B cell (primary cell): ENCODE results near the gene PSD4. TPM values are rescaled to one million over a fixed set of nuclear protein-coding genes. Genes with fewer than 3 reads are reported as not detected.

Source experiments
- ATAC-seq: fragments of 200-7000 bp; cut with Tn5 transposase; one replicate; pipeline ENCODE4 v1.10.0; 2021; ENCODE audit warnings: low read depth, mild to moderate bottlenecking, moderate number of reproducible peaks, moderate library complexity
- CTCF ChIA-PET: fragments of 350-600 bp; sonication (Branson Sonifier 250); formaldehyde crosslinking; loops from one replicate; lab custom pipeline; 2021; ENCODE audit warnings: antibody characterized with exemption, inconsistent platforms; lab: Charles Lee
- POLR2A ChIA-PET: fragments of 350-600 bp; sonication (Branson Sonifier 250); formaldehyde crosslinking; loops from one replicate; lab custom pipeline; 2021; ENCODE audit warnings: antibody characterized with exemption; lab: Charles Lee
- DNase-seq: peaks from one replicate; pipeline ENCODE4 v3.0.0; 2013
- H2AFZ ChIP-seq: 2 replicates; pipeline ENCODE4 v1.6.1; 2012; ENCODE audit warnings: mild to moderate bottlenecking, low read depth, low read length; ENCODE audit not compliant: insufficient read depth, poor library complexity, severe bottlenecking
- H3K27ac ChIP-seq, 2 donors: 1 replicate in 1 of 2; 2 replicates in 1 of 2; pipeline ENCODE4 v1.5.1; 2012 to 2013; ENCODE audit warnings: low read length in 2 of 2, mild to moderate bottlenecking in 2 of 2, moderate library complexity in 1 of 2
- H3K27me3 ChIP-seq, 4 experiments: fragments of 200-600 bp in 1 of 4; sonication (generic) in 1 of 4; replicated peaks in 1 of 4; 1 replicate in 2 of 4; 2 replicates in 2 of 4; pipeline versions ENCODE4 v1.6.1 to v1.7.0; 2013 to 2016; ENCODE audit warnings: low read length in 3 of 4, mild to moderate bottlenecking in 2 of 4, mixed read lengths in 1 of 4, moderate library complexity in 1 of 4; ENCODE audit not compliant: insufficient read depth in 4 of 4, control insufficient read depth in 3 of 4; ENCODE audit errors: control extremely low read depth in 1 of 4
- H3K36me3 ChIP-seq, 2 experiments: replicated peaks in 1 of 2; 1 replicate in 1 of 2; 2 replicates in 1 of 2; pipeline versions ENCODE4 v1.6.1 to v1.7.1; 2013; ENCODE audit warnings: low read length in 1 of 2; ENCODE audit not compliant: insufficient read depth in 2 of 2, control insufficient read depth in 1 of 2; ENCODE audit errors: control extremely low read depth in 1 of 2, extremely low read depth in 1 of 2
- H3K4me1 ChIP-seq, 2 donors: fragments of 200-600 bp in 1 of 2; sonication (generic) in 1 of 2; 1 replicate in 1 of 2; 2 replicates in 1 of 2; pipeline versions ENCODE4 v1.5.1 to v1.6.1; 2013 to 2017; ENCODE audit warnings: low read length in 2 of 2; ENCODE audit not compliant: control insufficient read depth in 2 of 2, insufficient read depth in 2 of 2
- H3K4me2 ChIP-seq: replicated peaks from 2 replicates; pipeline ENCODE3; 2012; ENCODE audit warnings: mild to moderate bottlenecking, low read depth, low read length; ENCODE audit not compliant: poor library complexity, severe bottlenecking
- H3K4me3 ChIP-seq, 5 experiments: fragments of 200-600 bp in 1 of 5; sonication (generic) in 1 of 5; 1 replicate in 3 of 5; 2 replicates in 2 of 5; pipeline versions ENCODE4 v1.5.1 to v1.7.0; 2011 to 2016; ENCODE audit warnings: low read length in 4 of 5, mild to moderate bottlenecking in 4 of 5, low read depth in 2 of 5, control low read depth in 1 of 5, moderate library complexity in 1 of 5; ENCODE audit not compliant: insufficient read depth in 1 of 5; ENCODE audit errors: control extremely low read depth in 1 of 5, extremely low read depth in 1 of 5
- H3K79me2 ChIP-seq: fragments of 200-600 bp; sonication (generic); one replicate; pipeline ENCODE4 v1.6.0; 2016; ENCODE audit warnings: low read length; ENCODE audit not compliant: control insufficient read depth, insufficient read depth
- H3K9ac ChIP-seq: fragments of 200-600 bp; sonication (generic); 2 replicates; pipeline ENCODE4 v1.6.1; 2017; ENCODE audit warnings: mild to moderate bottlenecking, low read length, moderate library complexity
- H3K9me3 ChIP-seq, 3 donors: one replicate each; pipeline versions ENCODE4 v1.6.1 to v1.7.1; 2013; ENCODE audit warnings: low read length in 2 of 3; ENCODE audit not compliant: control insufficient read depth in 2 of 3, insufficient read depth in 1 of 3; ENCODE audit errors: control extremely low read depth in 1 of 3
- H4K20me1 ChIP-seq: 2 replicates; pipeline ENCODE4 v1.6.0; 2012; ENCODE audit warnings: mild to moderate bottlenecking, low read length; ENCODE audit not compliant: insufficient read depth, control insufficient read depth, poor library complexity, severe bottlenecking
- H3K27ac Mint-ChIP-seq: one replicate; pipeline ENCODE4 v1.8.0; 2021; ENCODE audit warnings: mixed read lengths
- H3K27me3 Mint-ChIP-seq: one replicate; pipeline ENCODE4 v1.8.0; 2021; ENCODE audit warnings: mixed read lengths
- H3K4me1 Mint-ChIP-seq: one replicate; pipeline ENCODE4 v1.8.0; 2021; ENCODE audit warnings: mixed read lengths
- H3K4me3 Mint-ChIP-seq: one replicate; pipeline ENCODE4 v1.8.0; 2021; ENCODE audit warnings: mixed read lengths
- H3K9me3 Mint-ChIP-seq: one replicate; pipeline ENCODE4 v1.8.0; 2022; ENCODE audit warnings: mixed read lengths; ENCODE audit not compliant: insufficient read depth
- EZH2 ChIP-seq: IDR thresholded peaks from 2 replicates; pipeline ENCODE4 v1.6.1; 2012; ENCODE audit warnings: borderline replicate concordance, low read depth, mild to moderate bottlenecking, moderate library complexity, low read length; ENCODE audit not compliant: insufficient read depth, poor library complexity, severe bottlenecking
- WGBS: methylation state at CpG from one replicate; pipeline ENCODE4 v1.1.5; 2013; ENCODE audit warnings: missing lambda C conversion rate; ENCODE audit not compliant: insufficient coverage; 5-methylcytosine and 5-hydroxymethylcytosine counted together
- intact Hi-C: fragments of 100-400 bp; cut with micrococcal nuclease; formaldehyde crosslinking; loops from one replicate; pipeline ENCODE4 v1.10.0; 2022
- polyA plus RNA-seq: library from polyadenylated mRNA; depleted of rRNA; stranded (reverse); fragments of >200 nt; gene quantifications from 2 replicates; pipeline ENCODE4 v1.2.3, GENCODE V29; 2012
- total RNA-seq, 2 donors: library from RNA; stranded (reverse); fragments of 120-200 nt in 1 of 2; gene quantifications; 1 replicate in 1 of 2; 2 replicates in 1 of 2; pipeline versions ENCODE4 v1.2.3 to v1.2.4, GENCODE V29; 2013 to 2022
- TF ChIP-seq, protein P1 (sequence below): fragments of 200-600 bp; IDR thresholded peaks from one replicate; pipeline ENCODE4 v1.8.0; 2022; ENCODE audit warnings: antibody characterized with exemption, mild to moderate bottlenecking

Gene PSD4
- total and polyA plus RNA-seq, 2 donors (not counting 1 experiment from before 2014, with no cell fraction given): 87.1 to 203 TPM

DNA sequence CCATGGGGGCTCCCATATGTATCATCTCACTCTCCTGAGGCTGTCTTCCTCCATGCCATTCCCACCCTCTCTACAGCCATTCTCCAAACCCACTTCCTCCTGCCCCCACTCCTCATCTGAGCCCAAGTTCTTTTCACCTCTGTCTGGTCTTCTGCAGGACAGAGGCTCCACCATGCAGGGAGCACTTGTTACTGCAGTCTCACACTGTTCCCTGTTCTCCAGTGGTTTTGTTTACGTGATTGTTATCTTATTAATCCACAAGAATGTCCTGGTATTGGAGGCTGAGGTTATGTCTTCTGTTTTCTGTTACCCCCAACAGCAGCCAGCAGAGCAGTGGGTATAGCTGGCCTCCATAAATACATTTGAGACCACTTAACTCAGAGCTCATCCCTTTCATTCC lies 53.5 kb downstream of the PSD4 start:
- Histone ChIP-seq H3K4me1 (no peaks in the 10 kb centered on the region), H3K79me2 (no peaks in the 10 kb centered on the region), H3K27me3 (peaks cover 0 to 2% (median 0%) of the 10 kb centered on the region in 4 experiments), H3K9me3 (no peaks in the 10 kb centered on the region), H3K4me2 (no peak overlapping the region), H3K27ac (no peak overlapping the region), H4K20me1 (no peaks in the 10 kb centered on the region), H3K36me3 (no peaks in the 10 kb centered on the region), H2AFZ (no peak overlapping the region), H3K9ac (no peak overlapping the region), H3K4me3 (no peak overlapping the region)
- Mint-ChIP-seq H3K4me1 (no peaks in the 10 kb centered on the region), H3K9me3 (no peaks in the 10 kb centered on the region), H3K4me3 (no peak overlapping the region), H3K27ac (no peak overlapping the region), H3K27me3 (no peaks in the 10 kb centered on the region)
- intact Hi-C loops: no loop called here
- CTCF ChIA-PET: interaction anchor here (0.6 to 1.0 kb wide), 3 partner anchors 14 to 29 kb away, joined by 3 to 4 read pairs (median 3); no protein-coding TSS in a partner anchor
- no CpG with 5 or more reads among the region's 1 CpG for WGBS
- TF ChIP-seq, protein P1, sequence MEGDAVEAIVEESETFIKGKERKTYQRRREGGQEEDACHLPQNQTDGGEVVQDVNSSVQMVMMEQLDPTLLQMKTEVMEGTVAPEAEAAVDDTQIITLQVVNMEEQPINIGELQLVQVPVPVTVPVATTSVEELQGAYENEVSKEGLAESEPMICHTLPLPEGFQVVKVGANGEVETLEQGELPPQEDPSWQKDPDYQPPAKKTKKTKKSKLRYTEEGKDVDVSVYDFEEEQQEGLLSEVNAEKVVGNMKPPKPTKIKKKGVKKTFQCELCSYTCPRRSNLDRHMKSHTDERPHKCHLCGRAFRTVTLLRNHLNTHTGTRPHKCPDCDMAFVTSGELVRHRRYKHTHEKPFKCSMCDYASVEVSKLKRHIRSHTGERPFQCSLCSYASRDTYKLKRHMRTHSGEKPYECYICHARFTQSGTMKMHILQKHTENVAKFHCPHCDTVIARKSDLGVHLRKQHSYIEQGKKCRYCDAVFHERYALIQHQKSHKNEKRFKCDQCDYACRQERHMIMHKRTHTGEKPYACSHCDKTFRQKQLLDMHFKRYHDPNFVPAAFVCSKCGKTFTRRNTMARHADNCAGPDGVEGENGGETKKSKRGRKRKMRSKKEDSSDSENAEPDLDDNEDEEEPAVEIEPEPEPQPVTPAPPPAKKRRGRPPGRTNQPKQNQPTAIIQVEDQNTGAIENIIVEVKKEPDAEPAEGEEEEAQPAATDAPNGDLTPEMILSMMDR: no peak
- TF ChIP-seq EZH2: no peak
- POLR2A ChIA-PET: no interaction called here
- ATAC-seq (no peak), DNase-seq (no peak)

DNA sequence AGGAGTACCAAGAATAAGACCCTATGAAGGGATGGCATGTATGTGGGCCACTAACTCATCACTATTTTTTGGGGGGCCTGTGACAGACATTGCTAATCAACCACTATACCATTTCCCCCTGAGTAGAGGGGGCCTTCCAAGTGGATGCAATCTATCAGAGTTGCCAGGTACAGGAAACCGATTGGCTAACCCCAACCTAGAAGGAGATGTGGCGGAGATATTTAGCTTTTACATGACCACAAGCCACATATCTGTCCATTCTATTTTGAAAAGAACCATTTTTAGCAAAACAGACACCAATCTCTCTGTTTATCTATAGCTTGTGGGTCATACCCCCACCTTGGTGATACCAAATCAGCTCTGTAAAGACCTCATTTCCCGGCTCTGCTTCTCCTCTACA lies 53.9 kb downstream of the PSD4 start:
- Mint-ChIP-seq H3K4me3 (no peak overlapping the region), H3K4me1 (no peaks in the 10 kb centered on the region), H3K27ac (no peak overlapping the region), H3K27me3 (no peaks in the 10 kb centered on the region), H3K9me3 (no peaks in the 10 kb centered on the region)
- Histone ChIP-seq H3K36me3 (no peaks in the 10 kb centered on the region), H3K9me3 (no peaks in the 10 kb centered on the region), H3K4me3 (no peak overlapping the region), H3K9ac (no peak overlapping the region), H3K4me1 (no peaks in the 10 kb centered on the region), H3K27me3 (peaks cover 0 to 2% (median 0%) of the 10 kb centered on the region in 4 experiments), H3K4me2 (no peak overlapping the region), H2AFZ (no peak overlapping the region), H3K27ac (no peak overlapping the region), H4K20me1 (no peaks in the 10 kb centered on the region), H3K79me2 (no peaks in the 10 kb centered on the region)
- DNase-seq (no peak), ATAC-seq (no peak)
- POLR2A ChIA-PET: no interaction called here
- 45% methylated on average over 1 of the region's 3 CpGs for WGBS
- CTCF ChIA-PET: interaction anchor here (0.6 to 1.0 kb wide), 3 partner anchors 14 to 29 kb away, joined by 3 to 4 read pairs (median 3); no protein-coding TSS in a partner anchor
- intact Hi-C loops: no loop called here
- no peak for TF ChIP-seq EZH2
- TF ChIP-seq, protein P1: no peak
